CD4-positive, alpha-beta T cell (primary cell): ENCODE results near the gene TAP2. TPM values are rescaled to one million over a fixed set of nuclear protein-coding genes. Genes with fewer than 3 reads are reported as not detected.

Experiments
- ATAC-seq: fragments of 200-7000 bp; cut with Tn5 transposase; one replicate; pipeline ENCODE4 v1.10.0; 2022; ENCODE audit warnings: mild to moderate bottlenecking; ENCODE audit not compliant: poor library complexity
- CTCF ChIA-PET: fragments of 350-600 bp; sonication (Branson Sonifier 250); formaldehyde crosslinking; loops from one replicate; lab custom pipeline; 2021; ENCODE audit warnings: antibody characterized with exemption, inconsistent platforms; lab: Charles Lee
- POLR2A ChIA-PET: fragments of 350-600 bp; sonication (Branson Sonifier 250); formaldehyde crosslinking; loops from one replicate; lab custom pipeline; 2021; ENCODE audit warnings: antibody characterized with exemption, inconsistent platforms; lab: Charles Lee
- DNase-seq, 14 experiments: peaks; one replicate each; pipeline ENCODE4 v3.0.0-alpha.2; 2013 to 2020; ENCODE audit warnings: mixed read lengths in 2 of 14
- H3K27ac ChIP-seq, 2 donors: one replicate each; pipeline versions ENCODE4 v1.5.1 to v1.7.0; 2013; ENCODE audit warnings: low read length in 2 of 2, low read depth in 1 of 2, mild to moderate bottlenecking in 1 of 2
- H3K27me3 ChIP-seq, 2 experiments: 1 replicate in 1 of 2; 2 replicates in 1 of 2; pipeline versions ENCODE4 v1.6.1 to v1.7.0; 2013; ENCODE audit warnings: low read length in 2 of 2, control low read depth in 1 of 2, mild to moderate bottlenecking in 1 of 2, moderate library complexity in 1 of 2; ENCODE audit not compliant: insufficient read depth in 2 of 2, control insufficient read depth in 1 of 2
- H3K36me3 ChIP-seq: one replicate; pipeline ENCODE4 v1.6.1; 2013; ENCODE audit warnings: low read length, control low read depth; ENCODE audit not compliant: insufficient read depth
- H3K4me1 ChIP-seq: one replicate; pipeline ENCODE4 v1.6.1; 2013; ENCODE audit warnings: low read length, control low read depth; ENCODE audit not compliant: insufficient read depth
- H3K4me3 ChIP-seq: one replicate; pipeline ENCODE4 v1.5.1; 2013; ENCODE audit warnings: mild to moderate bottlenecking, low read length, moderate library complexity
- H3K9me3 ChIP-seq, 2 experiments: 1 replicate in 1 of 2; 2 replicates in 1 of 2; pipeline versions ENCODE4 v1.6.1 to v1.7.0; 2013; ENCODE audit warnings: low read length in 2 of 2, mild to moderate bottlenecking in 2 of 2, control low read depth in 1 of 2, moderate library complexity in 1 of 2; ENCODE audit not compliant: control insufficient read depth in 1 of 2, insufficient read depth in 1 of 2
- H3K27ac Mint-ChIP-seq: one replicate; pipeline ENCODE4 v1.8.0; 2020; ENCODE audit warnings: mixed read lengths
- H3K27me3 Mint-ChIP-seq: one replicate; pipeline ENCODE4 v1.8.0; 2021; ENCODE audit warnings: mixed read lengths
- H3K36me3 Mint-ChIP-seq: one replicate; pipeline ENCODE4 v1.8.0; 2021; ENCODE audit warnings: low read depth, mixed read lengths
- H3K4me1 Mint-ChIP-seq: one replicate; pipeline ENCODE4 v1.8.0; 2021; ENCODE audit warnings: low read depth, mixed read lengths
- H3K4me3 Mint-ChIP-seq: one replicate; pipeline ENCODE4 v1.8.0; 2020; ENCODE audit warnings: mild to moderate bottlenecking, mixed read lengths
- H3K9me3 Mint-ChIP-seq: one replicate; pipeline ENCODE4 v1.8.0; 2020; ENCODE audit warnings: mixed read lengths
- intact Hi-C, 2 experiments: fragments of 100-400 bp; cut with DNase I in 1 of 2; cut with micrococcal nuclease in 1 of 2; formaldehyde crosslinking; loops; one replicate each; pipeline versions ENCODE4 v1.15.1 to v1.9.0; 2023 to 2025; cut with DNase I, micrococcal nuclease
- total RNA-seq, 174 experiments: library from RNA in 2 of 174; stranded (reverse) in 2 of 174; gene quantifications; one replicate each; pipeline ENCODE4 v1.2.3 and lab custom pipeline; 2021 to 2026
- TF ChIP-seq, protein P1 (sequence below): fragments of 200-600 bp; IDR thresholded peaks from one replicate; pipeline ENCODE4 v1.8.0; 2022; ENCODE audit warnings: antibody characterized with exemption, mild to moderate bottlenecking

Gene TAP2
- total RNA-seq, 2 experiments from 2014 or later: 165 to 171 TPM

DNA sequence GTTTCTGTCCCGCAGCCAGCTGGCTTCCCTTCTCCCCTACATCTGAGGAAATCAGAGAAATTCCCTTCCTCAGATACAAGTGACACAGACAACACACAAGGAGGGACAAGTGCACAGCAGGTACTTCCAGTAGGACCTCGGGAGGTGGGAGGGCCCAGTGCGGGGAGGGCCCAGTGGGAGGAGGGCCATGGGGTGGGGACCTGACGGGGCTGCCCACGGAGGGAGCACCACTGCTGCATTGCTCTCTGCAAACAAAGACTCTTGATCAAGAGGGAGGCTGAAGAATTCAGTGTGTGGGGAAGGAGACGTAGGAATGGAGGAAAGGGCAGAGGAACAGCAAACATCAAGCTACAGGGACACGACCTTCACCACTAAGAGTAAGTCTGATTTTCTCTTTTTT lies 9.0 kb downstream of the TAP2 start:
- no peak for ATAC-seq
- peaks cover 77% of the 10 kb centered on the region for H3K36me3 Mint-ChIP-seq
- Histone ChIP-seq H3K36me3 (peaks cover 73% of the 10 kb centered on the region), H3K27me3 (no peaks in the 10 kb centered on the region), H3K4me1 (no peaks in the 10 kb centered on the region), H3K27ac (no peak overlapping the region), H3K4me3 (no peak overlapping the region), H3K9me3 (no peaks in the 10 kb centered on the region)
- intact Hi-C loops: loop anchor here in 1 of 2 experiments (5.0 kb wide), 1 partner anchor 38 kb away; no protein-coding TSS in a partner anchor
- no peaks in the 10 kb centered on the region for H3K9me3 Mint-ChIP-seq
- H3K4me1 Mint-ChIP-seq: peaks cover 24% of the 10 kb centered on the region
- H3K27me3 Mint-ChIP-seq: no peaks in the 10 kb centered on the region
- POLR2A ChIA-PET: no interaction called here
- CTCF ChIA-PET: no interaction called here
- no peak overlapping the region for H3K4me3 Mint-ChIP-seq
- TF ChIP-seq, protein P1, sequence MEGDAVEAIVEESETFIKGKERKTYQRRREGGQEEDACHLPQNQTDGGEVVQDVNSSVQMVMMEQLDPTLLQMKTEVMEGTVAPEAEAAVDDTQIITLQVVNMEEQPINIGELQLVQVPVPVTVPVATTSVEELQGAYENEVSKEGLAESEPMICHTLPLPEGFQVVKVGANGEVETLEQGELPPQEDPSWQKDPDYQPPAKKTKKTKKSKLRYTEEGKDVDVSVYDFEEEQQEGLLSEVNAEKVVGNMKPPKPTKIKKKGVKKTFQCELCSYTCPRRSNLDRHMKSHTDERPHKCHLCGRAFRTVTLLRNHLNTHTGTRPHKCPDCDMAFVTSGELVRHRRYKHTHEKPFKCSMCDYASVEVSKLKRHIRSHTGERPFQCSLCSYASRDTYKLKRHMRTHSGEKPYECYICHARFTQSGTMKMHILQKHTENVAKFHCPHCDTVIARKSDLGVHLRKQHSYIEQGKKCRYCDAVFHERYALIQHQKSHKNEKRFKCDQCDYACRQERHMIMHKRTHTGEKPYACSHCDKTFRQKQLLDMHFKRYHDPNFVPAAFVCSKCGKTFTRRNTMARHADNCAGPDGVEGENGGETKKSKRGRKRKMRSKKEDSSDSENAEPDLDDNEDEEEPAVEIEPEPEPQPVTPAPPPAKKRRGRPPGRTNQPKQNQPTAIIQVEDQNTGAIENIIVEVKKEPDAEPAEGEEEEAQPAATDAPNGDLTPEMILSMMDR: no peak
- no peak overlapping the region for H3K27ac Mint-ChIP-seq
- no peak for DNase-seq

DNA sequence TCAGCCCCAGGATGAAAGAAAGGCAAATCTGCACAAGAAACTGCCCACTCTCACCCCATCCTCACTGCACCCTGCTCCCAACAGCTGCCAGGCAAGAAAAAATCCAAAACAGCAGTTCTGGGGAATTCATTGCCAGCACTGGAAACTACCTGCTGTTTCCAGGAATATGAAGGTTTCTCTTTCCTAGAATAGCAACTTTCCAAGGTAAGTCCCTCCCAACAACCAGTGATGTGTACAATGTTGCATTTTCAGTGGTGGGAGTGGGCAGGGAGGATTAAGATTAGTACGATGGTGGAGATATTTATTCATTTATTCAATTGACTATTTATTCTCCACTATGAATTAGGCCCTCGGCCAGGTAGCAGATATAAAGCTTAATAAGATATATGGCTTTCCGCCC lies 11.5 kb downstream of the TAP2 start:
- Mint-ChIP-seq H3K27me3 (no peaks in the 10 kb centered on the region), H3K4me3 (no peak overlapping the region), H3K36me3 (peaks cover 52% of the 10 kb centered on the region), H3K27ac (peak overlapping the region; percentile 20), H3K9me3 (no peaks in the 10 kb centered on the region), H3K4me1 (peaks cover 6% of the 10 kb centered on the region)
- H3K4me3 ChIP-seq: no peak overlapping the region
- H3K36me3 ChIP-seq: peaks cover 49% of the 10 kb centered on the region
- H3K9me3 ChIP-seq: no peaks in the 10 kb centered on the region
- no peak overlapping the region for H3K27ac ChIP-seq
- ATAC-seq (no peak), DNase-seq (no peak)
- H3K27me3 ChIP-seq: no peaks in the 10 kb centered on the region
- no peaks in the 10 kb centered on the region for H3K4me1 ChIP-seq
- intact Hi-C loops: loop anchor here in 1 of 2 experiments (5.0 kb wide), 1 partner anchor 40 kb away; no protein-coding TSS in a partner anchor
- TF ChIP-seq, protein P1: no peak
- ChIA-PET POLR2A (interaction anchor here (1.2 to 2.1 kb wide), 4 partner anchors 11 to 145 kb away, joined by 3 to 14 read pairs (median 8); partner anchors contain the start of gene TAP2), CTCF (interaction anchor here (1.5 to 2.1 kb wide), 3 partner anchors 14 to 41 kb away, joined by 3 to 18 read pairs (median 5); partner anchors contain the start of genes PSMB9 and TAP1)

GRCh38 chr6:32825966-32826365 lies 12.6 kb downstream of the TAP2 start:
- no peak overlapping the region for H3K4me3 Mint-ChIP-seq
- intact Hi-C loops: loop anchor here in 1 of 2 experiments (5.0 kb wide), 1 partner anchor 41 kb away; no protein-coding TSS in a partner anchor
- Histone ChIP-seq H3K36me3 (peaks cover 38% of the 10 kb centered on the region), H3K9me3 (no peaks in the 10 kb centered on the region), H3K4me1 (no peaks in the 10 kb centered on the region), H3K27ac (no peak overlapping the region), H3K27me3 (no peaks in the 10 kb centered on the region), H3K4me3 (no peak overlapping the region)
- CTCF ChIA-PET: interaction anchor here (2.0 to 3.4 kb wide), 3 partner anchors 13 to 42 kb away, joined by 5 to 19 read pairs (median 18); partner anchors contain the start of genes PSMB9, TAP1 and TAP2
- H3K27me3 Mint-ChIP-seq: no peaks in the 10 kb centered on the region
- no peaks in the 10 kb centered on the region for H3K9me3 Mint-ChIP-seq
- DNase-seq: peak in 1 of 14 experiments; percentile 43
- TF ChIP-seq, protein P1: peak; percentile 26
- no peak overlapping the region for H3K27ac Mint-ChIP-seq
- no peaks in the 10 kb centered on the region for H3K4me1 Mint-ChIP-seq
- peaks cover 42% of the 10 kb centered on the region for H3K36me3 Mint-ChIP-seq
- POLR2A ChIA-PET: interaction anchor here (1.3 to 2.1 kb wide), 4 partner anchors 13 to 42 kb away, joined by 5 to 14 read pairs (median 8); partner anchors contain the start of genes PSMB9, TAP1 and TAP2
- ATAC-seq: no peak
